HepG2 (cell line): ENCODE results near the gene IER2. TPM values are rescaled to one million over a fixed set of nuclear protein-coding genes. Genes with fewer than 3 reads are reported as not detected.

Source experiments
- ARNT ChIP-seq: fragments of 450-650 bp; IDR thresholded peaks from 2 replicates; pipeline ENCODE4 v1.6.1; 2017
- GFI1 ChIP-seq: sonication (generic); formaldehyde crosslinking; IDR thresholded peaks from 2 replicates; pipeline ENCODE4 v1.5.0; 2020; ENCODE audit warnings: missing genetic modification reagents, mild to moderate bottlenecking, borderline replicate concordance
- KMT2A ChIP-seq: sonication (generic); formaldehyde crosslinking; IDR thresholded peaks from 2 replicates; pipeline ENCODE4 v1.4.0; 2020; ENCODE audit warnings: missing genetic modification reagents
- PAF1 ChIP-seq: IDR thresholded peaks from 2 replicates; pipeline ENCODE4 v1.6.1; 2016; ENCODE audit warnings: missing genetic modification reagents, missing compliant biosample characterization
- RARA ChIP-seq: IDR thresholded peaks from 2 replicates; pipeline ENCODE4 v1.6.1; 2016; ENCODE audit warnings: missing genetic modification reagents, missing compliant biosample characterization
- RFXAP ChIP-seq: sonication (generic); formaldehyde crosslinking; IDR thresholded peaks from 2 replicates; pipeline ENCODE4 v1.4.0; 2020; ENCODE audit warnings: missing genetic modification reagents, borderline replicate concordance
- SP1 ChIP-seq, 2 experiments: fragments of 450-650 bp in 1 of 2; sonication (generic) in 1 of 2; formaldehyde crosslinking in 1 of 2; IDR thresholded peaks; 2 replicates each; pipeline versions ENCODE4 v1.4.0 to v1.6.1; 2016 to 2020; ENCODE audit warnings: missing genetic modification reagents in 1 of 2
- TAF1 ChIP-seq: sonication (generic); formaldehyde crosslinking; IDR thresholded peaks from 2 replicates; pipeline ENCODE4 v1.4.0; 2020; ENCODE audit warnings: missing genetic modification reagents
- YEATS4 ChIP-seq: sonication (generic); formaldehyde crosslinking; IDR thresholded peaks from 2 replicates; pipeline ENCODE4 v1.4.0; 2020; ENCODE audit warnings: missing genetic modification reagents, borderline replicate concordance
- ZMYM2 ChIP-seq: sonication (generic); formaldehyde crosslinking; IDR thresholded peaks from 2 replicates; pipeline ENCODE4 v1.8.0; 2022; ENCODE audit warnings: mild to moderate bottlenecking, missing genetic modification reagents
- ZNF136 ChIP-seq: sonication (generic); formaldehyde crosslinking; IDR thresholded peaks from 2 replicates; pipeline ENCODE4 v1.8.1; 2022; ENCODE audit warnings: low read depth, mild to moderate bottlenecking, moderate library complexity, missing genetic modification reagents
- ZNF619 ChIP-seq: sonication (generic); formaldehyde crosslinking; IDR thresholded peaks from 2 replicates; pipeline ENCODE4 v1.4.0; 2020; ENCODE audit warnings: mild to moderate bottlenecking, missing genetic modification reagents
- ZNF670 ChIP-seq: sonication (generic); formaldehyde crosslinking; IDR thresholded peaks from 2 replicates; pipeline ENCODE4 v1.8.0; 2022; ENCODE audit warnings: mild to moderate bottlenecking, missing genetic modification reagents, borderline replicate concordance
- ZNF737 ChIP-seq: sonication (generic); formaldehyde crosslinking; IDR thresholded peaks from 2 replicates; pipeline ENCODE4 v1.5.0; 2020; ENCODE audit warnings: missing genetic modification reagents, mild to moderate bottlenecking, borderline replicate concordance
- ZNF777 ChIP-seq: sonication (generic); formaldehyde crosslinking; IDR thresholded peaks from 2 replicates; pipeline ENCODE4 v1.4.0; 2020; ENCODE audit warnings: missing genetic modification reagents
- polyA plus RNA-seq, 8 experiments: library from polyadenylated mRNA; depleted of rRNA in 3 of 8; stranded (reverse) in 7 of 8; unstranded in 1 of 8; fragments of >200 nt; fragmentation: Illumina TruSeq in 4 of 8; extraction: Trizol in 4 of 8; gene quantifications; 2 replicates each; pipeline versions ENCODE4 v1.2.1 to v1.2.3, GENCODE V29; 2011 to 2016; ENCODE audit warnings: low read depth in 4 of 8, missing spikeins in 1 of 8, mixed read lengths in 1 of 8; ENCODE audit not compliant: insufficient read depth in 1 of 8
- total RNA-seq, 5 experiments: library from RNA; depleted of rRNA; stranded (reverse); fragments of >200 nt; fragmentation: Illumina TruSeq; extraction: Trizol; gene quantifications; 2 replicates each; pipeline ENCODE4 v1.2.3, GENCODE V29; 2016; ENCODE audit warnings: low read depth in 1 of 5
- TF ChIP-seq, protein P1 (sequence below): IDR thresholded peaks from 2 replicates; pipeline ENCODE4 v1.6.1; 2016; ENCODE audit warnings: low read depth, control low read depth
- TF ChIP-seq, protein P2 (sequence below): sonication (generic); formaldehyde crosslinking; IDR thresholded peaks from 2 replicates; pipeline ENCODE4 v1.4.0; 2020; ENCODE audit warnings: low read depth, mild to moderate bottlenecking, missing genetic modification reagents
- TF ChIP-seq, protein P3 (sequence below): sonication (generic); formaldehyde crosslinking; conservative IDR thresholded peaks from 2 replicates; pipeline ENCODE4 v1.4.0; 2020; ENCODE audit warnings: missing genetic modification reagents
- TF ChIP-seq, protein P4 (sequence below): sonication (generic); formaldehyde crosslinking; IDR thresholded peaks from 2 replicates; pipeline ENCODE4 v1.4.0; 2020; ENCODE audit warnings: mild to moderate bottlenecking, missing genetic modification reagents
- TF ChIP-seq, protein P5 (sequence below): sonication (generic); formaldehyde crosslinking; IDR thresholded peaks from 2 replicates; pipeline ENCODE4 v1.5.0; 2020; ENCODE audit warnings: mild to moderate bottlenecking, missing genetic modification reagents, borderline replicate concordance
- TF ChIP-seq, protein P6 (sequence below): sonication (generic); formaldehyde crosslinking; IDR thresholded peaks from 2 replicates; pipeline ENCODE4 v1.9.0; 2021; ENCODE audit warnings: missing genetic modification reagents, mild to moderate bottlenecking, borderline replicate concordance

The IER2 gene
- total and polyA plus RNA-seq, 2 of the 13 experiments (the other 11 are each of a cell fraction or from before 2014, with no cell fraction given), result 10.1 to 14.3 TPM

DNA sequence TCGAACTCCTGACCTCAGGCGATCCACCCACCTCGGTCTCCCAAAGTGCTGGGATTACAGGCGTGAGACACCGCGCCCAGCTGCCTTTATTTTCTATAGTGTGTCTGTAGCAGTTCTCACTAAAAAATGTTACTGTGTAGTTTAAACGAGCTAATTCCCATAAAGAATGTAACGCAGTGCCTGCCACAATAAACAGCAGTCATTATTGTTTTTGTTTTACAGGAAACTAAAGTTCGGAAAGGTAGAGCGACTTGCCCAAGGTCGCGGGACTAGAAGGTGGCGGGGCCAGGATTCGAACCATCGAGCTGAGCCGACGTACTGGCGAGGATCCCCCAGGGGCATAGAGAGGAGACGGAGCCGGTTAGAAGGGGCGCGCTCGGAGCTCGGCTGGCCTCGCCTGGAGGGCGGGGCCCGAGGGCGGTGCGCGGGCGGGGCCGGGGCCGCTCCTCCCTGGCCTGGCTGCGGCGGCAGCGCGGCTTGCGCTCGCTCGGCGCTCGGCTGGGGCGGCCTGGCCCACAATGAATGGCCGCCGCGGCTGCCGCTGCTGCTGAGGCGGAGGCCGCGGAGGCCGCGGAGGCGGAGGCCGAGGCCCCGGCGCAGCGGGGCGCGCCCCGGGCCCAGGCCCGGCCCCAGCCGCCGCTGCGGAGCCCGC lies 32.3 kb upstream of the IER2 start, which contains the start of gene NACC1 (continued):
- TF ChIP-seq, protein P1, sequence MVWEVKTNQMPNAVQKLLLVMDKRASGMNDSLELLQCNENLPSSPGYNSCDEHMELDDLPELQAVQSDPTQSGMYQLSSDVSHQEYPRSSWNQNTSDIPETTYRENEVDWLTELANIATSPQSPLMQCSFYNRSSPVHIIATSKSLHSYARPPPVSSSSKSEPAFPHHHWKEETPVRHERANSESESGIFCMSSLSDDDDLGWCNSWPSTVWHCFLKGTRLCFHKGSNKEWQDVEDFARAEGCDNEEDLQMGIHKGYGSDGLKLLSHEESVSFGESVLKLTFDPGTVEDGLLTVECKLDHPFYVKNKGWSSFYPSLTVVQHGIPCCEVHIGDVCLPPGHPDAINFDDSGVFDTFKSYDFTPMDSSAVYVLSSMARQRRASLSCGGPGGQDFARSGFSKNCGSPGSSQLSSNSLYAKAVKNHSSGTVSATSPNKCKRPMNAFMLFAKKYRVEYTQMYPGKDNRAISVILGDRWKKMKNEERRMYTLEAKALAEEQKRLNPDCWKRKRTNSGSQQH (CRISPR knock-in tag), result peak; percentile 90
- TF ChIP-seq KMT2A (CRISPR knock-in tag) (peak; percentile 40; the same call in 1 of the 2 replicates), ARNT (no peak), ZNF777 (CRISPR knock-in tag) (peak; percentile 58; the same call in 1 of the 2 replicates), PAF1 (CRISPR knock-in tag) (no peak), RARA (CRISPR knock-in tag) (no peak), TAF1 (CRISPR knock-in tag) (peak; percentile 41; the same call in 1 of the 2 replicates), ZNF619 (no peak), YEATS4 (CRISPR knock-in tag) (peak; percentile 27; the same call in 1 of the 2 replicates), GFI1 (CRISPR knock-in tag) (no peak), ZMYM2 (CRISPR knock-in tag) (peak; percentile 83), ZNF136 (0 out of 2 replicates have a peak, but pooled peaks have one; percentile 62), ZNF670 (CRISPR knock-in tag) (no peak), ZNF737 (no peak), RFXAP (peak; percentile 19; the same call in 1 of the 2 replicates), SP1 (IDR thresholded peaks at IDR 0.05) (no peak), SP1 (CRISPR knock-in tag; IDR thresholded peaks at IDR 0.05) (peak; percentile 92)
- TF ChIP-seq, protein P2, sequence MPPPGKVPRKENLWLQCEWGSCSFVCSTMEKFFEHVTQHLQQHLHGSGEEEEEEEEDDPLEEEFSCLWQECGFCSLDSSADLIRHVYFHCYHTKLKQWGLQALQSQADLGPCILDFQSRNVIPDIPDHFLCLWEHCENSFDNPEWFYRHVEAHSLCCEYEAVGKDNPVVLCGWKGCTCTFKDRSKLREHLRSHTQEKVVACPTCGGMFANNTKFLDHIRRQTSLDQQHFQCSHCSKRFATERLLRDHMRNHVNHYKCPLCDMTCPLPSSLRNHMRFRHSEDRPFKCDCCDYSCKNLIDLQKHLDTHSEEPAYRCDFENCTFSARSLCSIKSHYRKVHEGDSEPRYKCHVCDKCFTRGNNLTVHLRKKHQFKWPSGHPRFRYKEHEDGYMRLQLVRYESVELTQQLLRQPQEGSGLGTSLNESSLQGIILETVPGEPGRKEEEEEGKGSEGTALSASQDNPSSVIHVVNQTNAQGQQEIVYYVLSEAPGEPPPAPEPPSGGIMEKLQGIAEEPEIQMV (CRISPR knock-in tag), result no peak
- TF ChIP-seq, protein P3, sequence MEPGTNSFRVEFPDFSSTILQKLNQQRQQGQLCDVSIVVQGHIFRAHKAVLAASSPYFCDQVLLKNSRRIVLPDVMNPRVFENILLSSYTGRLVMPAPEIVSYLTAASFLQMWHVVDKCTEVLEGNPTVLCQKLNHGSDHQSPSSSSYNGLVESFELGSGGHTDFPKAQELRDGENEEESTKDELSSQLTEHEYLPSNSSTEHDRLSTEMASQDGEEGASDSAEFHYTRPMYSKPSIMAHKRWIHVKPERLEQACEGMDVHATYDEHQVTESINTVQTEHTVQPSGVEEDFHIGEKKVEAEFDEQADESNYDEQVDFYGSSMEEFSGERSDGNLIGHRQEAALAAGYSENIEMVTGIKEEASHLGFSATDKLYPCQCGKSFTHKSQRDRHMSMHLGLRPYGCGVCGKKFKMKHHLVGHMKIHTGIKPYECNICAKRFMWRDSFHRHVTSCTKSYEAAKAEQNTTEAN (CRISPR knock-in tag), result peak; percentile 57
- TF ChIP-seq, protein P4, sequence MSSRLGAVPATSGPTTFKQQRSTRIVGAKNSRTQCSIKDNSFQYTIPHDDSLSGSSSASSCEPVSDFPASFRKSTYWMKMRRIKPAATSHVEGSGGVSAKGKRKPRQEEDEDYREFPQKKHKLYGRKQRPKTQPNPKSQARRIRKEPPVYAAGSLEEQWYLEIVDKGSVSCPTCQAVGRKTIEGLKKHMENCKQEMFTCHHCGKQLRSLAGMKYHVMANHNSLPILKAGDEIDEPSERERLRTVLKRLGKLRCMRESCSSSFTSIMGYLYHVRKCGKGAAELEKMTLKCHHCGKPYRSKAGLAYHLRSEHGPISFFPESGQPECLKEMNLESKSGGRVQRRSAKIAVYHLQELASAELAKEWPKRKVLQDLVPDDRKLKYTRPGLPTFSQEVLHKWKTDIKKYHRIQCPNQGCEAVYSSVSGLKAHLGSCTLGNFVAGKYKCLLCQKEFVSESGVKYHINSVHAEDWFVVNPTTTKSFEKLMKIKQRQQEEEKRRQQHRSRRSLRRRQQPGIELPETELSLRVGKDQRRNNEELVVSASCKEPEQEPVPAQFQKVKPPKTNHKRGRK (CRISPR knock-in tag), result no peak
- TF ChIP-seq, protein P5, sequence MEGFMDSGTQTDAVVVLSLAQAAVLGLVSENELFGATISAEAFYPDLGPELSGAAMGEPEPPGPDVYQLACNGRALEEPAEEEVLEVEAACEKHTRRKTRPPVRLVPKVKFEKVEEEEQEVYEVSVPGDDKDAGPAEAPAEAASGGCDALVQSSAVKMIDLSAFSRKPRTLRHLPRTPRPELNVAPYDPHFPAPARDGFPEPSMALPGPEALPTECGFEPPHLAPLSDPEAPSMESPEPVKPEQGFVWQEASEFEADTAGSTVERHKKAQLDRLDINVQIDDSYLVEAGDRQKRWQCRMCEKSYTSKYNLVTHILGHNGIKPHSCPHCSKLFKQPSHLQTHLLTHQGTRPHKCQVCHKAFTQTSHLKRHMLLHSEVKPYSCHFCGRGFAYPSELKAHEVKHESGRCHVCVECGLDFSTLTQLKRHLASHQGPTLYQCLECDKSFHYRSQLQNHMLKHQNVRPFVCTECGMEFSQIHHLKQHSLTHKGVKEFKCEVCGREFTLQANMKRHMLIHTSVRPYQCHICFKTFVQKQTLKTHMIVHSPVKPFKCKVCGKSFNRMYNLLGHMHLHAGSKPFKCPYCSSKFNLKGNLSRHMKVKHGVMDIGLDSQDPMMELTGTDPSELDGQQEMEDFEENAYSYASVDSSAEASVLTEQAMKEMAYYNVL, result no peak
- TF ChIP-seq, protein P6, sequence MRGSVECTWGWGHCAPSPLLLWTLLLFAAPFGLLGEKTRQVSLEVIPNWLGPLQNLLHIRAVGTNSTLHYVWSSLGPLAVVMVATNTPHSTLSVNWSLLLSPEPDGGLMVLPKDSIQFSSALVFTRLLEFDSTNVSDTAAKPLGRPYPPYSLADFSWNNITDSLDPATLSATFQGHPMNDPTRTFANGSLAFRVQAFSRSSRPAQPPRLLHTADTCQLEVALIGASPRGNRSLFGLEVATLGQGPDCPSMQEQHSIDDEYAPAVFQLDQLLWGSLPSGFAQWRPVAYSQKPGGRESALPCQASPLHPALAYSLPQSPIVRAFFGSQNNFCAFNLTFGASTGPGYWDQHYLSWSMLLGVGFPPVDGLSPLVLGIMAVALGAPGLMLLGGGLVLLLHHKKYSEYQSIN, result no peak
